Measurements from ENCODE around the gene IRX2.

- TF ChIP-seq, protein P1, sequence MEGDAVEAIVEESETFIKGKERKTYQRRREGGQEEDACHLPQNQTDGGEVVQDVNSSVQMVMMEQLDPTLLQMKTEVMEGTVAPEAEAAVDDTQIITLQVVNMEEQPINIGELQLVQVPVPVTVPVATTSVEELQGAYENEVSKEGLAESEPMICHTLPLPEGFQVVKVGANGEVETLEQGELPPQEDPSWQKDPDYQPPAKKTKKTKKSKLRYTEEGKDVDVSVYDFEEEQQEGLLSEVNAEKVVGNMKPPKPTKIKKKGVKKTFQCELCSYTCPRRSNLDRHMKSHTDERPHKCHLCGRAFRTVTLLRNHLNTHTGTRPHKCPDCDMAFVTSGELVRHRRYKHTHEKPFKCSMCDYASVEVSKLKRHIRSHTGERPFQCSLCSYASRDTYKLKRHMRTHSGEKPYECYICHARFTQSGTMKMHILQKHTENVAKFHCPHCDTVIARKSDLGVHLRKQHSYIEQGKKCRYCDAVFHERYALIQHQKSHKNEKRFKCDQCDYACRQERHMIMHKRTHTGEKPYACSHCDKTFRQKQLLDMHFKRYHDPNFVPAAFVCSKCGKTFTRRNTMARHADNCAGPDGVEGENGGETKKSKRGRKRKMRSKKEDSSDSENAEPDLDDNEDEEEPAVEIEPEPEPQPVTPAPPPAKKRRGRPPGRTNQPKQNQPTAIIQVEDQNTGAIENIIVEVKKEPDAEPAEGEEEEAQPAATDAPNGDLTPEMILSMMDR (IDR thresholded peaks at IDR 0.05): no peak
- TF ChIP-seq EZH2 (IDR thresholded peaks at IDR 0.05; ENCODE audit: borderline replicate concordance, insufficient read depth, low read depth, low read length, poor library complexity, severe bottlenecking): no peak
These were observed 11.2 kb downstream of the IRX2 start for GRCh38 chr5:2740051-2740875.
